GM23248 (cell line): ENCODE measurements around the gene CCDC50. TPM values are rescaled to one million over a fixed set of nuclear protein-coding genes. Genes with fewer than 3 reads are reported as not detected.

Experiments used
- DNase-seq: peaks from one replicate; pipeline ENCODE4 v3.0.0-alpha.2; 2015
- H2AFZ ChIP-seq: fragments of 200-600 bp; sonication (generic); 2 replicates; pipeline ENCODE4 v1.6.1; 2016; ENCODE audit warnings: antibody characterized with exemption
- H3F3A ChIP-seq: fragments of 200-600 bp; sonication (generic); 2 replicates; pipeline ENCODE4 v1.6.1; 2016; ENCODE audit warnings: mild to moderate bottlenecking, antibody characterized with exemption, mixed run types; ENCODE audit not compliant: insufficient read depth
- H3K27ac ChIP-seq: fragments of 200-600 bp; sonication (generic); 2 replicates; pipeline ENCODE4 v1.5.1; 2016; ENCODE audit warnings: mild to moderate bottlenecking
- H3K27me3 ChIP-seq: fragments of 200-600 bp; sonication (generic); replicated peaks from 2 replicates; pipeline ENCODE4 v1.6.1; 2016; ENCODE audit warnings: mild to moderate bottlenecking; ENCODE audit not compliant: insufficient read depth
- H3K36me3 ChIP-seq: fragments of 200-600 bp; sonication (generic); 2 replicates; pipeline ENCODE4 v1.6.1; 2016; ENCODE audit warnings: low read depth, mild to moderate bottlenecking
- H3K4me1 ChIP-seq: fragments of 200-600 bp; sonication (generic); 2 replicates; pipeline ENCODE4 v1.6.1; 2016; ENCODE audit warnings: mild to moderate bottlenecking; ENCODE audit not compliant: insufficient read depth
- H3K4me2 ChIP-seq: fragments of 200-600 bp; sonication (generic); one replicate; pipeline ENCODE4 v1.6.1; 2016; ENCODE audit warnings: mild to moderate bottlenecking; ENCODE audit not compliant: unreplicated experiment
- H3K4me3 ChIP-seq: fragments of 200-600 bp; sonication (generic); 2 replicates; pipeline ENCODE4 v1.5.1; 2016; ENCODE audit warnings: mild to moderate bottlenecking
- H3K79me2 ChIP-seq: fragments of 200-600 bp; sonication (generic); 2 replicates; pipeline ENCODE4 v1.6.1; 2016; ENCODE audit warnings: mild to moderate bottlenecking; ENCODE audit not compliant: insufficient read depth
- H3K9ac ChIP-seq: fragments of 200-600 bp; sonication (generic); 2 replicates; pipeline ENCODE4 v1.6.1; 2016; ENCODE audit warnings: mild to moderate bottlenecking
- H3K9me2 ChIP-seq: fragments of 200-600 bp; sonication (generic); 2 replicates; pipeline ENCODE4 v1.6.1; 2016; ENCODE audit warnings: mixed run types, mild to moderate bottlenecking, moderate library complexity; ENCODE audit not compliant: insufficient read depth
- H3K9me3 ChIP-seq: fragments of 200-600 bp; sonication (generic); one replicate; pipeline ENCODE4 v1.6.1; 2017; ENCODE audit warnings: low read depth
- H4K20me1 ChIP-seq: fragments of 200-600 bp; sonication (generic); 2 replicates; pipeline ENCODE4 v1.6.0; 2016; ENCODE audit not compliant: insufficient read depth
- EZH2 ChIP-seq: fragments of 200-600 bp; sonication (generic); IDR thresholded peaks from 2 replicates; pipeline ENCODE4 v1.6.1; 2018; ENCODE audit warnings: antibody characterized with exemption, mild to moderate bottlenecking; ENCODE audit not compliant: insufficient read depth, poor library complexity, severe bottlenecking
- EZH2phosphoT487 ChIP-seq: fragments of 200-600 bp; sonication (generic); IDR thresholded peaks from 2 replicates; pipeline ENCODE4 v1.6.1; 2018; ENCODE audit warnings: antibody characterized with exemption, moderate library complexity, mild to moderate bottlenecking, low read depth; ENCODE audit not compliant: insufficient read depth
- WGBS, 2 experiments: methylation state at CpG; one replicate each; pipeline ENCODE4 v1.1.6; 2015 to 2017; ENCODE audit warnings: low lambda C conversion rate in 2 of 2, low coverage in 1 of 2; ENCODE audit errors: missing lambda C conversion rate in 2 of 2; 5-methylcytosine and 5-hydroxymethylcytosine counted together
- in situ Hi-C: fragments of 300-500 bp; cut with MboI; formaldehyde crosslinking; loops from 2 replicates; pipeline ENCODE4 v1.15.0; 2020
- polyA plus RNA-seq: library from polyadenylated mRNA; unstranded; fragments of >200 nt; fragmentation: Nextera tagmentation; extraction: Ambion mirVana; gene quantifications from 2 replicates; pipeline ENCODE4 v1.2.1, GENCODE V29; 2016
- total RNA-seq: library from RNA; depleted of rRNA; stranded (reverse); fragments of >200 nt; shearing (Covaris generic); gene quantifications from 2 replicates; pipeline ENCODE4 v1.2.3, GENCODE V29; 2014

Gene CCDC50
- total and polyA plus RNA-seq, 2 experiments from 2014 or later, result 63.0 to 68.6 TPM

DNA sequence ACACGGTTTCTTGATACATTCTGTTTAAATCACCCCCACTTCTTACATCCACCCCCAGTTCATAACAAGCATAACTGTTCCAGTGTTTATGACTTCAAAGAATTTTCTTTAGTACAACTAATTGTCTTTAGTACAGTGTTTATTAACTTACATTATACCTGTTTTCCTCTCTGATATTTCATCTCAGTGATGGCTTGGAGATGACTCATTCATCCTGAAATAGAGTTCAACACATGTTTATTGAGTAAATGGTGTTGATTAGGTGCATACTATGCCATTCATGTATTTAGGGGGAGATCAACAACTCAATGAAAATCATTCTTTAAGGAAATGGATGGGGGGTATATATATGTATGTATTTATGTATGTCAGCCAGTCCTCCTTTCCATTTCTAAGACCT, 22.8 kb downstream of the CCDC50 start:
- Histone ChIP-seq H3K27me3 (no peaks in the 10 kb centered on the region), H4K20me1 (no peaks in the 10 kb centered on the region), H3K79me2 (peaks cover 94% of the 10 kb centered on the region), H3K9me3 (no peaks in the 10 kb centered on the region), H3F3A (peaks cover 13% of the 10 kb centered on the region), H3K4me2 (no peak overlapping the region), H3K9ac (no peak overlapping the region), H2AFZ (no peak overlapping the region), H3K27ac (no peak overlapping the region), H3K9me2 (no peaks in the 10 kb centered on the region), H3K36me3 (no peaks in the 10 kb centered on the region), H3K4me1 (peaks cover 24% of the 10 kb centered on the region), H3K4me3 (no peak overlapping the region)
- WGBS, 2 experiments, result 100% methylated on average over 1 of the region's 1 CpG
- DNase-seq, result no peak
- TF ChIP-seq EZH2phosphoT487 (no peak), EZH2 (no peak)
- in situ Hi-C loops, result no loop called here

GRCh38 chr3:191353022-191353777, 24.0 kb downstream of the CCDC50 start:
- H3K27me3 ChIP-seq, result no peaks in the 10 kb centered on the region
- H3K9me2 ChIP-seq, result no peaks in the 10 kb centered on the region
- H3F3A ChIP-seq, result peaks cover 25% of the 10 kb centered on the region
- DNase-seq, result no peak
- in situ Hi-C loops, result no loop called here
- H4K20me1 ChIP-seq, result no peaks in the 10 kb centered on the region
- H3K4me1 ChIP-seq, result peaks cover 34% of the 10 kb centered on the region
- no peak overlapping the region for H3K4me3 ChIP-seq
- H3K27ac ChIP-seq, result no peak overlapping the region
- 97 to 98% methylated on average over 7 of the region's 7 CpGs for WGBS, 2 experiments
- no peak overlapping the region for H3K4me2 ChIP-seq
- TF ChIP-seq EZH2 (no peak), EZH2phosphoT487 (no peak)
- H3K79me2 ChIP-seq, result peaks cover 93% of the 10 kb centered on the region
- no peak overlapping the region for H2AFZ ChIP-seq
- peaks cover 7% of the 10 kb centered on the region; the same call in 1 of the 2 replicates for H3K36me3 ChIP-seq
- H3K9me3 ChIP-seq, result no peaks in the 10 kb centered on the region
- no peak overlapping the region for H3K9ac ChIP-seq

- Histone ChIP-seq H3K4me2 (no peak overlapping the region), H3K79me2 (peaks cover 93% of the 10 kb centered on the region), H3F3A (peaks cover 31% of the 10 kb centered on the region), H3K36me3 (peaks cover 24% of the 10 kb centered on the region), H4K20me1 (no peaks in the 10 kb centered on the region), H3K9me2 (no peaks in the 10 kb centered on the region), H3K27me3 (no peaks in the 10 kb centered on the region), H3K27ac (no peak overlapping the region), H2AFZ (no peak overlapping the region), H3K4me1 (peaks cover 31% of the 10 kb centered on the region), H3K9me3 (no peaks in the 10 kb centered on the region), H3K4me3 (no peak overlapping the region), H3K9ac (no peak overlapping the region)
- no peak for DNase-seq
- in situ Hi-C loops, result no loop called here
- TF ChIP-seq EZH2 (no peak), EZH2phosphoT487 (no peak)
- WGBS, 2 experiments, result 82 to 87% methylated on average over 4 of the region's 4 CpGs
These were observed 26.2 kb downstream of the CCDC50 start for GRCh38 chr3:191355406-191355805.

GRCh38 chr3:191356631-191357439, 27.6 kb downstream of the CCDC50 start:
- peaks cover 34% of the 10 kb centered on the region for H3K36me3 ChIP-seq
- H3K27me3 ChIP-seq, result no peaks in the 10 kb centered on the region
- 0 out of 2 replicates have a peak overlapping the region, but pooled peaks have one; percentile 19 for H2AFZ ChIP-seq
- H3F3A ChIP-seq, result peaks cover 31% of the 10 kb centered on the region
- no peaks in the 10 kb centered on the region for H4K20me1 ChIP-seq
- H3K79me2 ChIP-seq, result peaks cover 93% of the 10 kb centered on the region
- H3K4me3 ChIP-seq, result peak overlapping the region; percentile 51
- peak overlapping the region; percentile 60 for H3K9ac ChIP-seq
- peaks cover 23% of the 10 kb centered on the region for H3K4me1 ChIP-seq
- peak; percentile 92 for DNase-seq
- H3K9me3 ChIP-seq, result no peaks in the 10 kb centered on the region
- H3K9me2 ChIP-seq, result no peaks in the 10 kb centered on the region
- peak overlapping the region; percentile 84 for H3K4me2 ChIP-seq
- 19 to 29% methylated on average over 5 of the region's 5 CpGs for WGBS, 2 experiments
- in situ Hi-C loops, result no loop called here
- TF ChIP-seq EZH2phosphoT487 (0 out of 2 replicates have a peak, but pooled peaks have one; percentile 51), EZH2 (no peak)
- peak overlapping the region; percentile 83 for H3K27ac ChIP-seq
